ENCODE data around the gene TLE4. TPM values are rescaled to one million over a fixed set of nuclear protein-coding genes. Genes with fewer than 3 reads are reported as not detected.
"Not testable (repeated sequence)": the region's sequence is repeated elsewhere in the genome, so short reads cannot be mapped to it uniquely, and the experiment has no call there.

TLE4 gene
- total and polyA plus RNA-seq, 2 donors (not counting 1 experiment from before 2014, with no cell fraction given): 34.7 to 57.3 TPM

DNA sequence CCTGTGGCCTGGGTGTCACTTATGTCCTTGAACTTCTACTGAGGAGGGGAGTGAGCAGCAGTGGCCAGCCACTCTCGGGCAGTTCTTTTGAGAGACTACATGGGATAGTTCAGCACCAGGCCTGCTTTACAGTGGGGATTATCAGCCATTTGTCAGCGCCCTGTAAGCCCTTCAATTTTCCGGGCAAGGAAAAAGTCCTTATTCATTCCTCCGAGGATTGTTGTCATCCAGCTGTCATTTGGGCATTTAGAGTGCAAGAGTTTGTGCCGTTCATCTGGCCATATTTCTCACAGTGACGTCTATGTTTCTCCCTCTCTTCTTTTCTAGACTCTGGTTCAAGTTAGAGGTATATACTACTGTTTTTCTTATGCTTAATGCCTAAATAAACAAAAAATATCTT, 172.8 kb downstream of the TLE4 start:
- TF ChIP-seq, protein P1, sequence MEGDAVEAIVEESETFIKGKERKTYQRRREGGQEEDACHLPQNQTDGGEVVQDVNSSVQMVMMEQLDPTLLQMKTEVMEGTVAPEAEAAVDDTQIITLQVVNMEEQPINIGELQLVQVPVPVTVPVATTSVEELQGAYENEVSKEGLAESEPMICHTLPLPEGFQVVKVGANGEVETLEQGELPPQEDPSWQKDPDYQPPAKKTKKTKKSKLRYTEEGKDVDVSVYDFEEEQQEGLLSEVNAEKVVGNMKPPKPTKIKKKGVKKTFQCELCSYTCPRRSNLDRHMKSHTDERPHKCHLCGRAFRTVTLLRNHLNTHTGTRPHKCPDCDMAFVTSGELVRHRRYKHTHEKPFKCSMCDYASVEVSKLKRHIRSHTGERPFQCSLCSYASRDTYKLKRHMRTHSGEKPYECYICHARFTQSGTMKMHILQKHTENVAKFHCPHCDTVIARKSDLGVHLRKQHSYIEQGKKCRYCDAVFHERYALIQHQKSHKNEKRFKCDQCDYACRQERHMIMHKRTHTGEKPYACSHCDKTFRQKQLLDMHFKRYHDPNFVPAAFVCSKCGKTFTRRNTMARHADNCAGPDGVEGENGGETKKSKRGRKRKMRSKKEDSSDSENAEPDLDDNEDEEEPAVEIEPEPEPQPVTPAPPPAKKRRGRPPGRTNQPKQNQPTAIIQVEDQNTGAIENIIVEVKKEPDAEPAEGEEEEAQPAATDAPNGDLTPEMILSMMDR (IDR thresholded peaks at IDR 0.05): no peak
- TF ChIP-seq EZH2 (IDR thresholded peaks at IDR 0.05; ENCODE audit: borderline replicate concordance, insufficient read depth, low read depth, low read length, poor library complexity, severe bottlenecking): no peak
- Mint-ChIP-seq H3K27me3 (no peaks in the 10 kb centered on the region), H3K4me3 (no peak overlapping the region), H3K4me1 (peaks cover 4% of the 10 kb centered on the region), H3K9me3 (ENCODE audit: insufficient read depth) (no peaks in the 10 kb centered on the region), H3K27ac (no peak overlapping the region)
- Histone ChIP-seq H3K27ac (ENCODE audit: low read length in 2 of 2) (no peak overlapping the region), H3K36me3 (replicated peaks in 1 of 2; ENCODE audit: control extremely low read depth in 1 of 2, control insufficient read depth in 1 of 2, extremely low read depth in 1 of 2, insufficient read depth in 2 of 2, low read length in 1 of 2) (no peaks in the 10 kb centered on the region), H2AFZ (ENCODE audit: insufficient read depth, low read depth, low read length, poor library complexity, severe bottlenecking) (no peak overlapping the region), H3K9ac (ENCODE audit: low read length) (no peak overlapping the region), H3K4me1 (ENCODE audit: control insufficient read depth in 2 of 2, insufficient read depth in 2 of 2, low read length in 2 of 2) (no peaks in the 10 kb centered on the region), H3K27me3 (replicated peaks in 1 of 4; ENCODE audit: control extremely low read depth in 1 of 4, control insufficient read depth in 3 of 4, insufficient read depth in 4 of 4, low read length in 3 of 4) (no peaks in the 10 kb centered on the region), H3K4me3 (ENCODE audit: control extremely low read depth in 1 of 5, extremely low read depth in 1 of 5, insufficient read depth in 1 of 5, low read depth in 2 of 5, low read length in 4 of 5) (no peak overlapping the region), H3K4me2 (replicated peaks; ENCODE audit: low read depth, low read length, poor library complexity, severe bottlenecking) (no peak overlapping the region), H3K9me3 (ENCODE audit: control extremely low read depth in 1 of 3, control insufficient read depth in 2 of 3, insufficient read depth in 1 of 3, low read length in 2 of 3) (no peaks in the 10 kb centered on the region), H4K20me1 (ENCODE audit: control insufficient read depth, insufficient read depth, low read length, poor library complexity, severe bottlenecking) (no peaks in the 10 kb centered on the region), H3K79me2 (ENCODE audit: control insufficient read depth, insufficient read depth, low read length) (no peaks in the 10 kb centered on the region)
- WGBS (ENCODE audit: insufficient coverage): 83% methylated on average over 2 of the region's 6 CpGs
- POLR2A ChIA-PET: no interaction called here
- no peak for ATAC-seq (ENCODE audit: low read depth)
- CTCF ChIA-PET: no interaction called here
- DNase-seq: no peak
- intact Hi-C loops (cut with micrococcal nuclease): no loop called here

DNA sequence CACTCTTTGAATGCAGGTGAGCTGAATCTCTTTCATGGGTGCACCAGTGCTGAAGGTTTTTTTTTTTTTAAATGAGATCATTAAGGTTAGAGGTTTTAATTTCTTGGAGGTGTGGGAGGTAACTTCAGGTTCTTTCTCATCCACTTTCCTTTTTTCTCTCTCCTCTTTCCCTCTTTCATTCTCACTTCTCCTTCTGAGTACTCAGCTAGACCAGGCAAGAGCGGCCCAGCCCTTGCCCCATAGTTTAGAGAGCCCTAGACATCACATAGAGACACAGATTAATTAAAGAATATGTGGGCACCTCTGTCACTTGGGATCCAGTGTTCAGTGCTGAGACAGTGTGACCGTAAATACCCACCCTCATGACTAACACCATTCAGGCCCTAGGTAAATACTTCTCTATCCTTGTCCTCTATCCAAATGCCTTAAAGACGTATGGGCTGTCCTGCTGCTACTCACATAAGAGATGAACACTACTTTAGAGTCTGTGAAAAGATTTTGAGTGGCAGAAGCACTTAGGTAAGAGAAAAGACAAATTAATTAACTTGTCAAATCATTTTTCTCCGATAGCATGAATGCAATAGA, 174.1 kb downstream of the TLE4 start:
- ChIA-PET CTCF (no interaction called here), POLR2A (no interaction called here)
- H3K4me1 Mint-ChIP-seq: peaks cover 4% of the 10 kb centered on the region
- no peak overlapping the region for H3K27ac Mint-ChIP-seq
- H3K9me3 Mint-ChIP-seq (ENCODE audit: insufficient read depth): peaks cover under 1% of the 10 kb centered on the region
- H2AFZ ChIP-seq (ENCODE audit: insufficient read depth, low read depth, low read length, poor library complexity, severe bottlenecking): no peak overlapping the region
- no peaks in the 10 kb centered on the region for H3K9me3 ChIP-seq (ENCODE audit: control extremely low read depth in 1 of 3, control insufficient read depth in 2 of 3, insufficient read depth in 1 of 3, low read length in 2 of 3)
- H3K79me2 ChIP-seq (ENCODE audit: control insufficient read depth, insufficient read depth, low read length): no peaks in the 10 kb centered on the region
- no peak overlapping the region for H3K9ac ChIP-seq (ENCODE audit: low read length)
- no peaks in the 10 kb centered on the region for H3K36me3 ChIP-seq (replicated peaks in 1 of 2; ENCODE audit: control extremely low read depth in 1 of 2, control insufficient read depth in 1 of 2, extremely low read depth in 1 of 2, insufficient read depth in 2 of 2, low read length in 1 of 2)
- no peak for ATAC-seq (ENCODE audit: low read depth)
- intact Hi-C loops (cut with micrococcal nuclease): no loop called here
- H3K4me2 ChIP-seq (replicated peaks; ENCODE audit: low read depth, low read length, poor library complexity, severe bottlenecking): no peak overlapping the region
- H3K27ac ChIP-seq (ENCODE audit: low read length in 2 of 2): no peak overlapping the region
- no peak for TF ChIP-seq EZH2 (IDR thresholded peaks at IDR 0.05; ENCODE audit: borderline replicate concordance, insufficient read depth, low read depth, low read length, poor library complexity, severe bottlenecking)
- TF ChIP-seq, protein P1 (IDR thresholded peaks at IDR 0.05): no peak
- WGBS (ENCODE audit: insufficient coverage): 100% methylated on average over 1 of the region's 4 CpGs
- H3K4me1 ChIP-seq (ENCODE audit: control insufficient read depth in 2 of 2, insufficient read depth in 2 of 2, low read length in 2 of 2): no peaks in the 10 kb centered on the region
- H3K27me3 Mint-ChIP-seq: no peaks in the 10 kb centered on the region
- H3K4me3 Mint-ChIP-seq: no peak overlapping the region
- H3K27me3 ChIP-seq (replicated peaks in 1 of 4; ENCODE audit: control extremely low read depth in 1 of 4, control insufficient read depth in 3 of 4, insufficient read depth in 4 of 4, low read length in 3 of 4): no peaks in the 10 kb centered on the region
- no peak for DNase-seq
- no peaks in the 10 kb centered on the region for H4K20me1 ChIP-seq (ENCODE audit: control insufficient read depth, insufficient read depth, low read length, poor library complexity, severe bottlenecking)
- H3K4me3 ChIP-seq (ENCODE audit: control extremely low read depth in 1 of 5, extremely low read depth in 1 of 5, insufficient read depth in 1 of 5, low read depth in 2 of 5, low read length in 4 of 5): no peak overlapping the region

DNA sequence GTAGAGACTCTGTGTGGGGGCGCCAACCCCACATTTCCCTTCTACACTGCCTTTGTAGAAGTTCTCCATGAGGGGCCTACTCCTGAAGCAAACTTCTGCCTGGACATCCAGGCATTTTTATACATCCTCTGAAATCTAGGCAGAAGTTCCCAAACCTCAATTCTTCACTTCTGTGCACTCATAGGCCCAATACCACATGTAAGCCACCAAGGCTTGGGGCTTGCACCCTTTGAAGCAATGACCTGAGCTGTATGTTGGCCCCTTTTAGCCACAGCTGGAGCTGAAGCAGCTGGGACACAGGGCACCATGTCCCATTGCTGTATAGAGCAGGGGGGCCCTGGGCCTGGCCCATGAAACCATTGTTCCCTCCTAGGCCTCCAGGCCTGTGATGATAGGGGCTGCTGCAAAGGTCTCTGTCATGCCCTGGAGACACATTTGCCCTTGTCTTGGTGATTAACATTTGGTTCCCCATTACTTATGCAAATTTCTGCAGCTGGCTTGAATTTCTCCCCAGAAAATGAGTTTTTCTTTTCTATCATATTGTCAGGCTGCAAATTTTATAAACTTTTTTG, 180.2 kb downstream of the TLE4 start:
- POLR2A ChIA-PET: not testable (repeated sequence)

More for the DNA sequence above, 180.2 kb downstream of the TLE4 start:
- H3K4me1 ChIP-seq (ENCODE audit: control insufficient read depth in 2 of 2, insufficient read depth in 2 of 2, low read length in 2 of 2); H3K4me1 Mint-ChIP-seq; H3K36me3 ChIP-seq (replicated peaks in 1 of 2; ENCODE audit: control extremely low read depth in 1 of 2, control insufficient read depth in 1 of 2, extremely low read depth in 1 of 2, insufficient read depth in 2 of 2, low read length in 1 of 2); H3K27me3 ChIP-seq (replicated peaks in 1 of 4; ENCODE audit: control extremely low read depth in 1 of 4, control insufficient read depth in 3 of 4, insufficient read depth in 4 of 4, low read length in 3 of 4); H3K27ac Mint-ChIP-seq; H4K20me1 ChIP-seq (ENCODE audit: control insufficient read depth, insufficient read depth, low read length, poor library complexity, severe bottlenecking); H3K9ac ChIP-seq (ENCODE audit: low read length); H3K27ac ChIP-seq (ENCODE audit: low read length in 2 of 2); H2AFZ ChIP-seq (ENCODE audit: insufficient read depth, low read depth, low read length, poor library complexity, severe bottlenecking); H3K4me2 ChIP-seq (replicated peaks; ENCODE audit: low read depth, low read length, poor library complexity, severe bottlenecking); H3K27me3 Mint-ChIP-seq; intact Hi-C loops (cut with micrococcal nuclease); H3K4me3 ChIP-seq (ENCODE audit: control extremely low read depth in 1 of 5, extremely low read depth in 1 of 5, insufficient read depth in 1 of 5, low read depth in 2 of 5, low read length in 4 of 5); CTCF ChIA-PET; H3K79me2 ChIP-seq (ENCODE audit: control insufficient read depth, insufficient read depth, low read length); DNase-seq; ATAC-seq (ENCODE audit: low read depth); H3K4me3 Mint-ChIP-seq: not testable (repeated sequence)
- WGBS (ENCODE audit: insufficient coverage): 100% methylated on average over 1 of the region's 1 CpG
- H3K9me3 Mint-ChIP-seq (ENCODE audit: insufficient read depth): peaks cover 10% of the 10 kb centered on the region
- H3K9me3 ChIP-seq (ENCODE audit: control extremely low read depth in 1 of 3, control insufficient read depth in 2 of 3, insufficient read depth in 1 of 3, low read length in 2 of 3): peaks cover 0 to 15% (median 11%) of the 10 kb centered on the region in 3 donors

Data from B cell (primary cell).